WTC11 (cell line): ENCODE data around the gene ZFHX2. TPM values are rescaled to one million over a fixed set of nuclear protein-coding genes. Genes with fewer than 3 reads are reported as not detected.

ENCODE experiments used
- FOXP1 ChIP-seq: sonication (generic); formaldehyde crosslinking; IDR thresholded peaks from 2 replicates; pipeline ENCODE4 v1.8.0; 2022; ENCODE audit warnings: missing genetic modification reagents, mild to moderate bottlenecking, moderate library complexity, borderline replicate concordance
- GRHL2 ChIP-seq: fragments of 250-450 bp; sonication (Bioruptor Pico); IDR thresholded peaks from 2 replicates; pipeline ENCODE4 v1.8.0; 2022; ENCODE audit warnings: mild to moderate bottlenecking, moderate library complexity; ENCODE audit not compliant: insufficient replicate concordance, severe bottlenecking
- GTF2I ChIP-seq: fragments of 250-450 bp; sonication (Bioruptor Pico); conservative IDR thresholded peaks from 2 replicates; pipeline ENCODE4 v1.4.0; 2021; ENCODE audit warnings: mild to moderate bottlenecking
- HMGA2 ChIP-seq: fragments of 250-450 bp; sonication (Bioruptor Pico); IDR thresholded peaks from 2 replicates; pipeline ENCODE4 v1.4.0; 2021; ENCODE audit warnings: mild to moderate bottlenecking, moderate library complexity
- IRF2 ChIP-seq: sonication (generic); formaldehyde crosslinking; IDR thresholded peaks from 2 replicates; pipeline ENCODE4 v1.8.0; 2022; ENCODE audit warnings: low read depth, missing genetic modification reagents, borderline replicate concordance
- JUN ChIP-seq: sonication (generic); formaldehyde crosslinking; IDR thresholded peaks from 2 replicates; pipeline ENCODE4 v1.8.0; 2023; ENCODE audit warnings: mild to moderate bottlenecking, missing genetic modification reagents
- MYBL2 ChIP-seq: sonication (generic); formaldehyde crosslinking; IDR thresholded peaks from 2 replicates; pipeline ENCODE4 v1.8.1; 2023; ENCODE audit warnings: mild to moderate bottlenecking, moderate library complexity, missing genetic modification reagents
- NFATC4 ChIP-seq: fragments of 250-450 bp; sonication (Bioruptor Pico); IDR thresholded peaks from 2 replicates; pipeline ENCODE4 v1.9.0; 2021; ENCODE audit warnings: mild to moderate bottlenecking
- NFE2L1 ChIP-seq: sonication (generic); formaldehyde crosslinking; IDR thresholded peaks from 2 replicates; pipeline ENCODE4 v1.8.1; 2023; ENCODE audit warnings: missing genetic modification reagents
- NR2C2 ChIP-seq: sonication (generic); formaldehyde crosslinking; IDR thresholded peaks from 2 replicates; pipeline ENCODE4 v1.8.0; 2022; ENCODE audit warnings: mild to moderate bottlenecking, missing genetic modification reagents
- PRRX2 ChIP-seq: fragments of 250-450 bp; sonication (Bioruptor Pico); IDR thresholded peaks from 2 replicates; pipeline ENCODE4 v1.8.0; 2021; ENCODE audit warnings: mild to moderate bottlenecking
- RELA ChIP-seq: sonication (generic); formaldehyde crosslinking; IDR thresholded peaks from 2 replicates; pipeline ENCODE4 v1.8.1; 2022; ENCODE audit warnings: missing genetic modification reagents, mild to moderate bottlenecking, borderline replicate concordance
- RORB ChIP-seq: fragments of 250-450 bp; sonication (Bioruptor Pico); IDR thresholded peaks from 2 replicates; pipeline ENCODE4 v1.9.0; 2021; ENCODE audit warnings: mild to moderate bottlenecking
- SMAD4 ChIP-seq: sonication (generic); formaldehyde crosslinking; IDR thresholded peaks from 2 replicates; pipeline ENCODE4 v1.8.0; 2022; ENCODE audit warnings: mild to moderate bottlenecking, missing genetic modification reagents
- TEAD1 ChIP-seq: sonication (generic); formaldehyde crosslinking; IDR thresholded peaks from 2 replicates; pipeline ENCODE4 v1.8.0; 2022; ENCODE audit warnings: mild to moderate bottlenecking, missing genetic modification reagents
- TEAD4 ChIP-seq: sonication (generic); formaldehyde crosslinking; IDR thresholded peaks from 2 replicates; pipeline ENCODE4 v1.8.0; 2022; ENCODE audit warnings: mild to moderate bottlenecking, missing genetic modification reagents
- ZNF121 ChIP-seq: sonication (generic); formaldehyde crosslinking; IDR thresholded peaks from 2 replicates; pipeline ENCODE4 v1.8.0; 2023; ENCODE audit warnings: missing genetic modification reagents
- ZNF232 ChIP-seq: sonication (generic); formaldehyde crosslinking; IDR thresholded peaks from 2 replicates; pipeline ENCODE4 v1.8.0; 2022; ENCODE audit warnings: mild to moderate bottlenecking, missing genetic modification reagents
- ZNF416 ChIP-seq: fragments of 250-450 bp; sonication (Bioruptor Pico); IDR thresholded peaks from 2 replicates; pipeline ENCODE4 v1.9.0; 2021; ENCODE audit warnings: mild to moderate bottlenecking, inconsistent platforms
- ZNF671 ChIP-seq: fragments of 250-450 bp; sonication (Bioruptor Pico); IDR thresholded peaks from 2 replicates; pipeline ENCODE4 v1.8.0; 2021; ENCODE audit warnings: mild to moderate bottlenecking
- total RNA-seq: library from RNA; stranded (reverse); gene quantifications from 3 replicates; pipeline ENCODE4 v1.2.3, GENCODE V29; 2021
- TF ChIP-seq, protein P1 (sequence below): sonication (generic); formaldehyde crosslinking; IDR thresholded peaks from 2 replicates; pipeline ENCODE4 v1.8.1; 2022; ENCODE audit warnings: mild to moderate bottlenecking, moderate library complexity, missing genetic modification reagents
- TF ChIP-seq, protein P2 (sequence below): fragments of 200-600 bp; IDR thresholded peaks from 2 replicates; pipeline ENCODE4 v1.8.0; 2022; ENCODE audit warnings: antibody characterized with exemption
- TF ChIP-seq, protein P3 (sequence below): sonication (generic); formaldehyde crosslinking; IDR thresholded peaks from 2 replicates; pipeline ENCODE4 v1.8.0; 2022; ENCODE audit warnings: mild to moderate bottlenecking, missing genetic modification reagents
- TF ChIP-seq, protein P4 (sequence below): sonication (generic); formaldehyde crosslinking; IDR thresholded peaks from 2 replicates; pipeline ENCODE4 v1.8.1; 2023; ENCODE audit warnings: mild to moderate bottlenecking, missing genetic modification reagents
- TF ChIP-seq, protein P5 (sequence below): sonication (generic); formaldehyde crosslinking; IDR thresholded peaks from 2 replicates; pipeline ENCODE4 v1.8.1; 2023; ENCODE audit warnings: mild to moderate bottlenecking, missing genetic modification reagents, moderate library complexity
- TF ChIP-seq, protein P6 (sequence below): fragments of 250-450 bp; sonication (Bioruptor Pico); IDR thresholded peaks from 2 replicates; pipeline ENCODE4 v1.8.0; 2021; ENCODE audit warnings: mild to moderate bottlenecking
- TF ChIP-seq, protein P7 (sequence below): sonication (generic); formaldehyde crosslinking; IDR thresholded peaks from 2 replicates; pipeline ENCODE4 v1.8.1; 2023; ENCODE audit warnings: mild to moderate bottlenecking, missing genetic modification reagents, moderate library complexity
- TF ChIP-seq, protein P8 (sequence below): sonication (generic); formaldehyde crosslinking; IDR thresholded peaks from 2 replicates; pipeline ENCODE4 v1.8.1; 2023; ENCODE audit warnings: mild to moderate bottlenecking, moderate library complexity, missing genetic modification reagents
- TF ChIP-seq, protein P9 (sequence below): sonication (generic); formaldehyde crosslinking; IDR thresholded peaks from 2 replicates; pipeline ENCODE4 v1.8.0; 2022; ENCODE audit warnings: mild to moderate bottlenecking, missing genetic modification reagents

The ZFHX2 gene
- total RNA-seq, 1 experiment from 2014 or later, result 16.4 TPM

DNA sequence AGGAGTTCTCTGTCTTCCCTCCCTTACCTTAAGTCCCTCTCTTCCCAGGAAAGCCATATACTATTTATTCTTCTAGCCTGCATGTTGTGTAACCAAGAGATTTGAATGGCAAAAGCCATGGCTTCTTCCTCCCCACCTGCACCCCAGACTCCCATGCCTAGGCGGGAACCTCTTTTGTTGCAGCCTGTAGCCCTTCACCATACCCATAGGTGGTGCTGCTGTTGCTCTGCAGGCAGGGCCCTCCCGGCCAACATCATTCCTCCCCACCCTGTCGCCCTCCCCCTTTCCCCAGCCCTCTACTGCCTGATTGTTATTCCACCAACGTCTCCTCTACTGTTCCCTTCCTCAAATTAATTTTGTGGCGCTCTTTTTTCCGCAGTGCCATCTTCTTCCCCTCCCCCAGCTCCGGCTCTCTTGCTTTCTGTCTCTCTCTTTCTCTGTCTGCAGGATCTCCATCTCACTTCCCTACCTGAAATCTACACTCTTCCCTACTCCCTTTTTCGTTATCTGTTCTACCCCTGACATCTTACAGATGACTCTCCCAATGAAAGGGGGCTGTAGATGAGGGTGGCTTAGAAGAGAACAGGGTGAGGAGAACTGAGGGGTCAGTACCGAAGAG, 68.2 kb downstream of the ZFHX2 start (continued):
- TF ChIP-seq, protein P1, sequence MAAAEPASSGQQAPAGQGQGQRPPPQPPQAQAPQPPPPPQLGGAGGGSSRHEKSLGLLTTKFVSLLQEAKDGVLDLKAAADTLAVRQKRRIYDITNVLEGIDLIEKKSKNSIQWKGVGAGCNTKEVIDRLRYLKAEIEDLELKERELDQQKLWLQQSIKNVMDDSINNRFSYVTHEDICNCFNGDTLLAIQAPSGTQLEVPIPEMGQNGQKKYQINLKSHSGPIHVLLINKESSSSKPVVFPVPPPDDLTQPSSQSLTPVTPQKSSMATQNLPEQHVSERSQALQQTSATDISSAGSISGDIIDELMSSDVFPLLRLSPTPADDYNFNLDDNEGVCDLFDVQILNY (CRISPR knock-in tag), result 0 out of 2 replicates have a peak, but pooled peaks have one; percentile 38
- TF ChIP-seq, protein P2, sequence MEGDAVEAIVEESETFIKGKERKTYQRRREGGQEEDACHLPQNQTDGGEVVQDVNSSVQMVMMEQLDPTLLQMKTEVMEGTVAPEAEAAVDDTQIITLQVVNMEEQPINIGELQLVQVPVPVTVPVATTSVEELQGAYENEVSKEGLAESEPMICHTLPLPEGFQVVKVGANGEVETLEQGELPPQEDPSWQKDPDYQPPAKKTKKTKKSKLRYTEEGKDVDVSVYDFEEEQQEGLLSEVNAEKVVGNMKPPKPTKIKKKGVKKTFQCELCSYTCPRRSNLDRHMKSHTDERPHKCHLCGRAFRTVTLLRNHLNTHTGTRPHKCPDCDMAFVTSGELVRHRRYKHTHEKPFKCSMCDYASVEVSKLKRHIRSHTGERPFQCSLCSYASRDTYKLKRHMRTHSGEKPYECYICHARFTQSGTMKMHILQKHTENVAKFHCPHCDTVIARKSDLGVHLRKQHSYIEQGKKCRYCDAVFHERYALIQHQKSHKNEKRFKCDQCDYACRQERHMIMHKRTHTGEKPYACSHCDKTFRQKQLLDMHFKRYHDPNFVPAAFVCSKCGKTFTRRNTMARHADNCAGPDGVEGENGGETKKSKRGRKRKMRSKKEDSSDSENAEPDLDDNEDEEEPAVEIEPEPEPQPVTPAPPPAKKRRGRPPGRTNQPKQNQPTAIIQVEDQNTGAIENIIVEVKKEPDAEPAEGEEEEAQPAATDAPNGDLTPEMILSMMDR, result peak; percentile 72
- TF ChIP-seq, protein P3, sequence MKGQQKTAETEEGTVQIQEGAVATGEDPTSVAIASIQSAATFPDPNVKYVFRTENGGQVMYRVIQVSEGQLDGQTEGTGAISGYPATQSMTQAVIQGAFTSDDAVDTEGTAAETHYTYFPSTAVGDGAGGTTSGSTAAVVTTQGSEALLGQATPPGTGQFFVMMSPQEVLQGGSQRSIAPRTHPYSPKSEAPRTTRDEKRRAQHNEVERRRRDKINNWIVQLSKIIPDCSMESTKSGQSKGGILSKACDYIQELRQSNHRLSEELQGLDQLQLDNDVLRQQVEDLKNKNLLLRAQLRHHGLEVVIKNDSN (CRISPR knock-in tag), result no peak
- TF ChIP-seq, protein P4, sequence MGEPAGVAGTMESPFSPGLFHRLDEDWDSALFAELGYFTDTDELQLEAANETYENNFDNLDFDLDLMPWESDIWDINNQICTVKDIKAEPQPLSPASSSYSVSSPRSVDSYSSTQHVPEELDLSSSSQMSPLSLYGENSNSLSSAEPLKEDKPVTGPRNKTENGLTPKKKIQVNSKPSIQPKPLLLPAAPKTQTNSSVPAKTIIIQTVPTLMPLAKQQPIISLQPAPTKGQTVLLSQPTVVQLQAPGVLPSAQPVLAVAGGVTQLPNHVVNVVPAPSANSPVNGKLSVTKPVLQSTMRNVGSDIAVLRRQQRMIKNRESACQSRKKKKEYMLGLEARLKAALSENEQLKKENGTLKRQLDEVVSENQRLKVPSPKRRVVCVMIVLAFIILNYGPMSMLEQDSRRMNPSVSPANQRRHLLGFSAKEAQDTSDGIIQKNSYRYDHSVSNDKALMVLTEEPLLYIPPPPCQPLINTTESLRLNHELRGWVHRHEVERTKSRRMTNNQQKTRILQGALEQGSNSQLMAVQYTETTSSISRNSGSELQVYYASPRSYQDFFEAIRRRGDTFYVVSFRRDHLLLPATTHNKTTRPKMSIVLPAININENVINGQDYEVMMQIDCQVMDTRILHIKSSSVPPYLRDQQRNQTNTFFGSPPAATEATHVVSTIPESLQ, result no peak
- no peak for TF ChIP-seq RELA (CRISPR knock-in tag)
- TF ChIP-seq, protein P5, sequence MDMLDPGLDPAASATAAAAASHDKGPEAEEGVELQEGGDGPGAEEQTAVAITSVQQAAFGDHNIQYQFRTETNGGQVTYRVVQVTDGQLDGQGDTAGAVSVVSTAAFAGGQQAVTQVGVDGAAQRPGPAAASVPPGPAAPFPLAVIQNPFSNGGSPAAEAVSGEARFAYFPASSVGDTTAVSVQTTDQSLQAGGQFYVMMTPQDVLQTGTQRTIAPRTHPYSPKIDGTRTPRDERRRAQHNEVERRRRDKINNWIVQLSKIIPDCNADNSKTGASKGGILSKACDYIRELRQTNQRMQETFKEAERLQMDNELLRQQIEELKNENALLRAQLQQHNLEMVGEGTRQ, result no peak
- no peak for TF ChIP-seq ZNF416 (CRISPR knock-in tag)
- TF ChIP-seq, protein P6, sequence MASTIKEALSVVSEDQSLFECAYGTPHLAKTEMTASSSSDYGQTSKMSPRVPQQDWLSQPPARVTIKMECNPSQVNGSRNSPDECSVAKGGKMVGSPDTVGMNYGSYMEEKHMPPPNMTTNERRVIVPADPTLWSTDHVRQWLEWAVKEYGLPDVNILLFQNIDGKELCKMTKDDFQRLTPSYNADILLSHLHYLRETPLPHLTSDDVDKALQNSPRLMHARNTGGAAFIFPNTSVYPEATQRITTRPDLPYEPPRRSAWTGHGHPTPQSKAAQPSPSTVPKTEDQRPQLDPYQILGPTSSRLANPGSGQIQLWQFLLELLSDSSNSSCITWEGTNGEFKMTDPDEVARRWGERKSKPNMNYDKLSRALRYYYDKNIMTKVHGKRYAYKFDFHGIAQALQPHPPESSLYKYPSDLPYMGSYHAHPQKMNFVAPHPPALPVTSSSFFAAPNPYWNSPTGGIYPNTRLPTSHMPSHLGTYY, result no peak; the same call in 1 of the 2 replicates
- TF ChIP-seq FOXP1, result no peak
- TF ChIP-seq, protein P7, sequence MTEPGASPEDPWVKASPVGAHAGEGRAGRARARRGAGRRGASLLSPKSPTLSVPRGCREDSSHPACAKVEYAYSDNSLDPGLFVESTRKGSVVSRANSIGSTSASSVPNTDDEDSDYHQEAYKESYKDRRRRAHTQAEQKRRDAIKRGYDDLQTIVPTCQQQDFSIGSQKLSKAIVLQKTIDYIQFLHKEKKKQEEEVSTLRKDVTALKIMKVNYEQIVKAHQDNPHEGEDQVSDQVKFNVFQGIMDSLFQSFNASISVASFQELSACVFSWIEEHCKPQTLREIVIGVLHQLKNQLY (CRISPR knock-in tag), result no peak
- TF ChIP-seq NFE2L1, result peak; percentile 39; the same call in 1 of the 2 replicates
- TF ChIP-seq ZNF671 (CRISPR knock-in tag), result no peak
- no peak for TF ChIP-seq GTF2I (CRISPR knock-in tag)
- no peak for TF ChIP-seq TEAD4 (CRISPR knock-in tag)
- TF ChIP-seq MYBL2 (CRISPR knock-in tag), result no peak
- no peak for TF ChIP-seq JUN (CRISPR knock-in tag)
- TF ChIP-seq ZNF232 (CRISPR knock-in tag), result no peak
- TF ChIP-seq NR2C2 (CRISPR knock-in tag), result no peak
- no peak for TF ChIP-seq IRF2 (CRISPR knock-in tag)
- no peak for TF ChIP-seq HMGA2 (CRISPR knock-in tag)
- TF ChIP-seq ZNF121, result no peak
- TF ChIP-seq, protein P8, sequence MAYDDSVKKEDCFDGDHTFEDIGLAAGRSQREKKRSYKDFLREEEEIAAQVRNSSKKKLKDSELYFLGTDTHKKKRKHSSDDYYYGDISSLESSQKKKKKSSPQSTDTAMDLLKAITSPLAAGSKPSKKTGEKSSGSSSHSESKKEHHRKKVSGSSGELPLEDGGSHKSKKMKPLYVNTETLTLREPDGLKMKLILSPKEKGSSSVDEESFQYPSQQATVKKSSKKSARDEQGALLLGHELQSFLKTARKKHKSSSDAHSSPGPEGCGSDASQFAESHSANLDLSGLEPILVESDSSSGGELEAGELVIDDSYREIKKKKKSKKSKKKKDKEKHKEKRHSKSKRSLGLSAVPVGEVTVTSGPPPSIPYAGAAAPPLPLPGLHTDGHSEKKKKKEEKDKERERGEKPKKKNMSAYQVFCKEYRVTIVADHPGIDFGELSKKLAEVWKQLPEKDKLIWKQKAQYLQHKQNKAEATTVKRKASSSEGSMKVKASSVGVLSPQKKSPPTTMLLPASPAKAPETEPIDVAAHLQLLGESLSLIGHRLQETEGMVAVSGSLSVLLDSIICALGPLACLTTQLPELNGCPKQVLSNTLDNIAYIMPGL, result no peak
- no peak for TF ChIP-seq SMAD4 (CRISPR knock-in tag)
- TF ChIP-seq, protein P9, sequence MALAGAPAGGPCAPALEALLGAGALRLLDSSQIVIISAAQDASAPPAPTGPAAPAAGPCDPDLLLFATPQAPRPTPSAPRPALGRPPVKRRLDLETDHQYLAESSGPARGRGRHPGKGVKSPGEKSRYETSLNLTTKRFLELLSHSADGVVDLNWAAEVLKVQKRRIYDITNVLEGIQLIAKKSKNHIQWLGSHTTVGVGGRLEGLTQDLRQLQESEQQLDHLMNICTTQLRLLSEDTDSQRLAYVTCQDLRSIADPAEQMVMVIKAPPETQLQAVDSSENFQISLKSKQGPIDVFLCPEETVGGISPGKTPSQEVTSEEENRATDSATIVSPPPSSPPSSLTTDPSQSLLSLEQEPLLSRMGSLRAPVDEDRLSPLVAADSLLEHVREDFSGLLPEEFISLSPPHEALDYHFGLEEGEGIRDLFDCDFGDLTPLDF (CRISPR knock-in tag), result no peak
- no peak for TF ChIP-seq GRHL2 (CRISPR knock-in tag)
- 0 out of 2 replicates have a peak, but pooled peaks have one; percentile 29 for TF ChIP-seq NFATC4 (CRISPR knock-in tag)
- TF ChIP-seq PRRX2, result no peak
- TF ChIP-seq TEAD1 (CRISPR knock-in tag), result no peak
- no peak for TF ChIP-seq RORB
